Measurements from ENCODE around the gene TMEM244.
"Not testable (repeated sequence)": the region's sequence is repeated elsewhere in the genome, so short reads cannot be mapped to it uniquely, and the experiment has no call there.

The TMEM244 gene

DNA sequence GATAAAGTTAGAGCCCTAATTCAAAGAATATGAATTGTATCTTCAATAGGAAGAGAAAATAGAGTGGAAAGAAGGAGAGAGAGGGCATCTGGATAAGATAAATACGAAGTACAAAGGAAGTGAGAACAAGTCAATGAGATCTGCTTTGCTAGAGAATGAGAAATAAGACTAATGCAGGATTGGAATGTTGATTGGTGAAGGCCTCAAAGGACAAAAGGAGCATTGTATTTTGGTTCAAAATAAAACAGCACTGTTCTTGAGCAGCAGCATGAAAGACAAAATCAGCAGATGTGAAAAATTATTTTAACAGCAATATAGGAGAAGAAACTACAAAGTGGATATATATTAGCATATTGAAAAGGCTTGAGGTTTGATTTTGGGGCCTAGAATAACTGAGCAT is 5.1 kb upstream of the TMEM244 start:
- no peak for DNase-seq

DNA sequence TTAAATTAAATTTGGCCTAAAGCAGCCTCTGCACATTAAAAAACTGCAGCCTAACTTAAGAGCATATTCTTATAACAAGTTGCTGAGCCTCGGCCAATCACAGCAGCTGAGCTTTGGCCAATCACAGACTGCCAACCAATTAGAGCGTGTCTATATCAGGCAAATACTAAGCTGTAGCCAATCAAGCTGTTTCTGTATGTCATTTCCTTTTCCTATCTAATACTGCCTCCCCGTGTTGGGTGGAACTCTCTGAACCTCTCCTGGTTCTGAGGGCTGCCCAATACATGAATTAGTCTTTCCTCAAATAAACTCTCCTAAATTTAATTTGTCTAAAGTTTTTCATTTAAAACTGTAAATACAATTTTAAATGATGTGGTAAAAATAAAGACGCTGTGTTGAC is 3.9 kb upstream of the TMEM244 start:
- no peak for DNase-seq

DNA sequence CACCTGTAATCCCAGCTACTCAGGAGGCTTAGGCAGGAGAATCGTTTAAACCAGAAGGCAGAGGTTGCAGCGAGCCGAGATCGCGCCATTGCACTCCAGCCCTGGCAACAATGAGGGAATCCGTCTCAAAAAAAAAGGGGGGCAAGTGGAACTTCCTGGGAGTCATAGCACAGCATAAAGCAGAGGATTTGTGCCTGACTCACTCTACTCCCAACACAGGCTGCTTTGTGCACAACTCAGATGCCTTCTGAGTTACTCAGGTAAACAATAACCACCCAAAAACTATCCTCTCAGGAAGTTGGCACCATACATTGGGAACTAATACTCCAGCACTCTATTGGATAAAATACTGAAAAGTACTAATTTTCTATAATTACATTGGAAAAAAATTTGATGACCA is 2.5 kb upstream of the TMEM244 start:
- DNase-seq: no peak

DNA sequence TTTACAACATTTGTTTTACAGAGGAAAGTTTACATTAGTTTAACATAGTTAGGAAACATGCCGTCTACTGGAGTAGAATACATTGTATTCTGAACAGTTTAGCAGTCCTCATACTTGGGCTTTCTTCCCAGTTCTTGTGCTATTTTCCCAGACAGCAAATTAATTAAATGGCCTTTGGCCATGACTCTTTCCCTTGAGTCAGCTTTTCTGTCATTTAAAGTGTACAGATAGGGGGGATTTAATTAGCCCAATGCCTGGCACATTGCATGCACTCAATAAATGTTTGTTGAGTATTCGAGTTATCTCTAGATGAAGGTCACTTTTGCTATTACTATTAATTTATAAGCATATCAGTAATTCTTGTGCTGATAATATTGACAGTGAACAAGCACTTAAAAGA is 1.6 kb downstream of the TMEM244 start:
- no peak for DNase-seq

DNA sequence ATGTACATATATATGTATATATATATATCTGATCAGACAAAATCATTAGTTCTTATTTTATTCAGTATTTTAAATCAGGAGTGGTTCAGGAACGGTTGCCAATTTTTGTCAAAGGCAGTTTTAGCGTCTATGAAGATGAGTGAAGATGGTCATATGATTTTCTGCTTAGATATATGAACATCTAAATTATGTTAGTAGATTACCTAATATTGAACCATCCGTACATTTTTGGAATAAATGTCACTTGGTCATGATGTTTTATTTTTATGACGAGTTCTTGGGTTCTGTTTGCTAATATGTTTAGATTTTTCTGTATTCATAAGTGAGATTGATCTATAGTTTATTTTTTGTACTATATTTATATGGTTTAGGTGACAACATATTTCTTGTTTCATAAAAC is 3.3 kb downstream of the TMEM244 start:
- no peak for DNase-seq

DNA sequence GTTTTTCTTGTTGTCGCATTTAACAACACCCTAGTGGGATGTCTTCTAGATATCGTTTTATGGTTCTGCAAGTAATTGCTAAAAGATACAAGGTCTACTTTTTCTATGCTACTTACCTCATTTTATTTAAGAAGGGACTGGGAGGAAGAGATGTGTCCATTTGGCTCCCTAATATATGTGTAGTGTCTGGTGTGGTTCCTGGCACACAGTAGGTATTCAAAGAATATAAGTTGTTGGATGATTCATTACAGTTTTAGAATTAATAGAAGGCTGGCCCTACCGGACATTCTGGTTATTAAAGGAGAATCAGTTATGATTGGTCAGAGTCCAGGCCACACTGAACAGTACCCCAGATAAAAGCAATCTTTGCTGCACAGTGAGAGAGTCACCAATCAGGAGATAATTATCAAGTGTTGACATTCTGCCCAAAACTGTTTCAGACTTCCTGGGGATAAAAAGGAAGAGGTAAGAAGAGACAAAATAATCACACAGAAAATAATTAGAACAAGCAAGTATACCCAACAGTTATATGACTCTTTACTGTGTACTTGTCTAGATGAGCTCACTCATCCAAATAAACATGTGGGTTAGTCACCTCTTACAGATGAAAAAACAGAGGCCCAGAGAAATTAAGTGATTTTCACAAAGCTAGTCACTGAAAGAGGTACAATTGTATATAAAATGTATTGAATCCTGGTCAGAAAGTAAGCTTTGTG is 7.0 kb downstream of the TMEM244 start:
- no peak for DNase-seq

DNA sequence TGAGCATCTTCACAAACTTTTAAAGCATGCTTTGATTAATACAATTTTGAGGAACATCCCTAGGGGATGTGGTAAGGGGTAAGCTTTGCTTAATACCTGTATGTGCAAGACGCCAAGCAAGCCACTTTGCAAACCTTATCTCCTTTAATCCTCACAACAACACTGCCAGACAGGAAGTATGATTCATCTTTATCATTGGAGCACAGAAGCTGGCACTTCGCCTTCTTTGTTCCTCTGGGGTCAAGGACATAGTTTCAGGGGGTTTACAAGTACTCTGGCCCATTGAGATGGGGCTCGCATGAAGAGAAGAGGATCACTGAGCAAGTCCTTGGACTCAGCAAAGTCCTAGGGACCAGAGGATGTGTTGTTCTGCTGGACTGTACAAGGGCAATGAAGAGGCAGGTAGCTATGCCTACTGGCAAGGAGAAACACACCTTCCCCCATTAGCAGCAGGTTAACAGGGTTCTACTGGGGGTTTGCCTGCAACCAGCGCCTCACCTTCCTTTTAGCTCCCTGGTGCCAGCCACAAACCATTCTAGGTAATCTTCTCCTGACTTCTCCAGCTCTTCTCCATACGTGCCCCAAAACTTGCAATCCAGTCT is 8.8 kb downstream of the TMEM244 start:
- no peak for DNase-seq

DNA sequence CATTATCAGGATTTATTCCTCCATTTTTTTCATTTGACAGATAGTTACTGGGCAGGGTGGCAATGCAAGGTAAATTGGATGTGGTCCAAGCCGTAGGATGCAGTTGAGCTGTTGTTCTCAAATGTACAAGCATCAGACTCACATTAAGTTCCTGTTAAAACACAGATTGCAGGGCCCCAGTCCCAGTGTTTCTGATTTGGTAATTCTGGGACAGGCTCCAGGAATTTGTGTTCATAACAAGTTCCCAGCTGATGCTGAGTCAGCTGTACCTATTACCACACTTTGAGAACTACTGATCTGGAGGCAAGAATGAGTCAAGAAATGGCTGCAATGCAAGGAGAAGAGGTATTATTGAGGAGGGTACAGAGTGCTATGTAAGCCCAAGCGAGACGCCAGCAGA is 11.7 kb downstream of the TMEM244 start:
- DNase-seq: no peak

DNA sequence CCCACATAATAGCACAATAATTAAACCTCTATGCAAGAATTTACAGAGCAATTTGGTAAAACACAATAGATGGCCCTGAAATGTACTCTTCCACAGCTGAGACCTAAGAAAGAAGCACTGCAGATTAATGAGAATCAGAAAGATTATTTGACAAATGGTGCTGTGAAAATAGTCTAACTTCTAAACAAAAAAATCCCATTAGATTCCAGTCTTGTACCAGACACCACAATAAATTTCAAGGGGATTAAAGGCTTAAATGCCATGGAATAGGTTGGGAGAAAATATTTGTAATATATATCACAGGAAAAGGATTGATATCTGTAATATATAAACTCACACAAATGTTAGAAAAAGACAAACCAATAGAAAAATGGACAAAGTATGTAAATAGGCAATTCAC is 14.4 kb downstream of the TMEM244 start:
- no peak for DNase-seq

DNA sequence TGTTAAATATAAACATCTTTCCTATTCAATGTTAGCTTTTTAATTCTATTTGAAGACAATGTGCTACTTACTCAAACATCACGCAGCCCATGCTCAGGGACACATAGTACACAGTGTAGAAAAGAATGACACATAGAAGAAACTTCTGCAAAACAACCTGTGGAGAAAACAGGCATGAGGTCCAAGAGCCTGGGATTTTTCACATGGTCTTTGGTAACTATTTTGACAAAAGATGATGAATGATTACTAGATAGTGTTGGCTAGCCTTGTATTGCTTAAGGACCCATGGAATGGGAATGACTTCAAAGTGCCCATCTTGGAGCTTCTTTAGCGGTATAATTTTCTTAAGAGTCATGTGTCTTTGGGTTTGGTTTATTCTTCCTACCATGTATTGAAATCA is 15.4 kb downstream of the TMEM244 start:
- no peak for DNase-seq

DNA sequence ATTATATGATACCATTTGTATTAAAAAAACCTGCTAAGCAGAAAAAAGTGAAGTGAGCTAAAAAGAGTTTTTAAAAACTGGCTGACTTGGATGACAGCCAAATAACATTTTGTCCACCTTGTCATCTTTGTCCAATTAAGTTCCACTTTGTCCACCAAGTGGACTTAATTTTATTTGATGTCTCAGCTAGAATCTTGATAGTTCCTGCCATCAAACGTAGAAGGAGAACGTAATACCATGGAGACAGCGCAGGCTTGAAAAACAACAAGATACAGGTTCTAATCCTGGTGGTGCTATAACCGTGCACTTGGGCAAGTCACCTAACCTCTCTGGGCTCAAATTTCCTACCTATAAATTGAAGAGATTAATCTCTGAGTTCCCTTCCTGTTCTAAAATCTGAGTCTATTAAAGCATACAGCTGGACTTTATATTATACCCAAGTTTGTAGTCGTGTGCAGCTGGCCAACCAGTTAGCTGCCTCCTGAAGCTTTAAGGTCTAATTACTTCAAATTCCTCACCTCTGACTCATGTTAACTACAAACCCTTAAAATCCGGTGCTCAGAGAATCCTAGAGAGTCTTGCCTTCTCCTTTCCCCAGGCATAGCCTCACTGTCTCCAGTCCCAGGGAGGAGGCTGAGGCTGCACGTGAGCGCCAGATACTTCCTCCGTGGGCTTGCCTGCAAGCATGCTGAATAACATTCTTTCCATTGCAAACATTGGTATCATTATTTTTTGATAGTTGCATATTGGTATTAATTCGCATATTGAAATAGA is 16.8 kb downstream of the TMEM244 start:
- peak; percentile 27 for DNase-seq

DNA sequence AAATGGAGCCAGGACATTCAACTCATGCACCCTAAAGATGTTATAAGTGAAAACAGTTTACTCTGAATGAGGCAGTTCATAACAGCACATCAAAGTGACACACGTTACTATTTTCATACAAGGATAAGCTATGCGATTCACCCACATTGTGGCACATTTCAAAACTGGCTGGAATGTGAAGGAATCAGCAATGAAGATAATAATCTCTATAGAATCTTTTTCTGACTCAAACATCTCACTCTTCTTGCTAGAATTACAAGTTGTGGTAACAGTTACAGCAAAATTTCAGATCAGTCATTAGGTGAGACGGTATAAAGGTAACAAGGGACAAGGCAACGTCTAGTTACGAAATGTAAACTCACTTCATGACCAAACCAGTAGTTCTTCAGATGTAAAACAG is 17.5 kb downstream of the TMEM244 start:
- no peak for DNase-seq

DNA sequence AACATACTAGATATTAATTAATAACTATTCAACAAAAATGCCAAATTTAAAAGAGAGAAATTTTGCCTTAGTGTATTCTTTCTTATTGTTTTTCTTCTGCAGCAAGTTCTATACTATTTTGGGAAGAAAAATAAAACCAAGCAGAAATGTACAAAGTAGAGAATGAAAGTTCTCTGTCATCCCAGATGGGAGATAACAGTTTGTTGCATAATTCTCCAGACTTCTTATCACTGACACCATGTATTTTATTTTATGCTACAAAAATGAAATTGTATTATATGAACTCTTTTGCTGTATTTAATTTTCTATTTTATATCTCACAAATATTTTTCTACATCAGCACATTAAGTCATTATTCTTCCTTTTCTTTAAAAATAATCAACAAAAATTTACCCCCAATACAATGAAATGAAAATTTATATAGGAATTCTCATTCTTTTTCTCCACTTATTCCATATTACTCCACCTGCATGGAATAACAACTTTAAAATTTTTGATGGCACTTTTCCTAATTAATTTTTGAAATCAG is 18.2 kb downstream of the TMEM244 start:
- DNase-seq: no peak

DNA sequence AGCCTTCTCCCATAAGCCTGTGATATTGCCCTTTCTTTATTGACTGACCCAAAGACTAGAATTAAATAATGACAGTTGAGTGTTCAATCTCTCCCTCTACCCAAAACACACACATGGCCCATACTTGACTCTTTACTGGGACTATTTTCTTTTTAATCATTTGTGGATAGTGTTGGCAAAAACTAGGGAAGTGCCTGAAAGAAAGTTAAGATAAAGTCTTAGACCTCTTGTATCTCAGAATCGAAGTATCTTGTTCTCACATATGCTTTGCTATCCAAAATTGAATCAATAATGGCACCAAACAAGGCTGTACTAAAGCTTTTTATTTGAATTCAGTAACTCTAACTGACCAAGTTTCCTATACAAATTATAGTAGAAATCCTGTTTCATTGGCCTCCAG is 19.0 kb downstream of the TMEM244 start:
- DNase-seq: no peak

DNA sequence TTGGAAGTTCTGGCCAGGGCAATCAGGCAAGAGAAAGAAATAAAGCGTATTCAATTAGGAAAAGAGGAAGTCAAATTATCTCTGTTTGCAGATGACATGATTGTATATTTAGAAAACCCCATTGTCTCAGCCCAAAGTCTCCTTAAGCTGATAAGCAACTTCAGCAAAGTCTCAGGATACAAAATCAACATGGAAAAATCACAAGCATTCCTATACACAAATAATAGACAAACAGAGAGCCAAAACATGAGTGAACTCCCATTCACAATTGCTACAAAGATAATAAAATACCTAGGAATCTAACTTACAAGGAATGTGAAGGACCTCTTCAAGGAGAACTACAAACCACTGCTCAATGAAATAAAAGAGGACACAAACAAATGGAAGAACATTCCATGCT is 21.6 kb downstream of the TMEM244 start:
- not testable (repeated sequence) for DNase-seq

DNA sequence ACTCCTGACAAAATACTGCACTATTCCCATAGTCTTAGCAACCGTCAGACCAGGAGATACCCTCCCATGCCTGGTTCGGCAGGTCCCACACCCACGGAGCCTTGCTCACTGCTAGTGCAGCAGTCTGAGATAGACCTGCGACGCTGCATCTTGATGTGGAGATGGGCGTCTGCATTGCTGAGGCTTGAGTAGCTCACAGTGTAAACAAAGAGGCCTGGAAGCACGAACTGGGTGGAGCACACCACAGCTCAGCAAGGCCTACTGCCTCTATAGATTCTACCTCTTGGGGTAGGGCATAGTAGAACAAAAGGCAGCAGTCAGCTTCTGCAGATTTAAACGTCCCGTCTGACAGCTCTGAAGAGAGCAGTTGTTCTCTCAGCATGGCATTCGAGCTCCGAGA is 25.4 kb downstream of the TMEM244 start:
- no peak for DNase-seq

DNA sequence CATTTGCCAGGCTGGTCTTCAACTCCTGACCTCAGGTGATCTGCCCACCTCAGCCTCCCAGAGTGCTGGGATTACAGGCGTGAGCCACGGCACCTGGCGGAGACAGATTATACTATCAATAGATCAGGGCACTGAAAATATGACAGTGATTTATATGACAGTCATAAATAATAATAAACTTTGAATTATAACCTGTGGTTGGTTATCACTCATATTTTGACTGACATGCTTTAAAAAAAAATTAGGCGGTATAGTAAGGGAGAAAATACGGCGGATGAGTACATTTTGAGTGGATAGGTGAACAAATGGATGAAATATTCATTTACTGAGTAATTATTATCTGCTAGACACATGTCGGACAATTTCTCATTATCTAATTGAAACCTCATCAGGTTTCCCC is 28.8 kb downstream of the TMEM244 start:
- DNase-seq: no peak

DNA sequence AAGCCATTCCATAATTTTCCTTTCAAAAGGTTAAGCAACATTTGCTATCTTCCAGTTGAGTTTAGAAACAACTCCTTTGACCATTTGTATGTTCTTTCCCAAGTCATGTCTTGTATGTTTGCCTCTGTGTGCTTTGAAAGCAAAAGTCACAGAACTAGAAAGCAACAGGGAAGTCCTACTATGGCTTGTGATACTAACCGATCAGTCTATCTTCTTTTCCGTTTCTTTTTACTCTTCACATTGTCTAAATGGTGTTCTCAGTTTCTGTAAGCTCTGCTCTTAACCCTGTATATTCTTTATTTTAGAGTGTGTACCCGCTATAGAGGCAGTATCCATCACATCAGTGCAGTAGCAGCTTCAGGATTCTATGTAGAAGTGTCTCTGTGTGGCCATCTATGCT is 32.9 kb downstream of the TMEM244 start:
- no peak for DNase-seq

DNA sequence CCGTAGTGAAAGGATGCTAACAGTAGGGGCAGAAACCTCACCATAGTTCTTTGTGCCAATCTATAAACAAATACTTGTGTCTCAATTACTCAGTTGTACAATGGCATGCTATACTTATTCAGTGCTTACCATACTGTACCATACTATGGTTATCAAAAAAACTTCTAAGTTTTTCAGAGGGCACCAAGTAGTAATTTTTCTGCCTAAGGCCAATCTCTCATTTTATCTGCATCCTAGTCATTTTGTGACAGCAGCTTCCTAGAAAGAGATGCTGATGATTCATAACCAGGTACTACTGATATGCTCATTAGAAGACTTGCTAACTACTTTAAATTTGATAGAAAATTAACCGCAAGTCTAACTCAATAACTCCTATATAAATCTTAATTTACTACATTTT is 42.9 kb downstream of the TMEM244 start:
- no peak for DNase-seq

DNA sequence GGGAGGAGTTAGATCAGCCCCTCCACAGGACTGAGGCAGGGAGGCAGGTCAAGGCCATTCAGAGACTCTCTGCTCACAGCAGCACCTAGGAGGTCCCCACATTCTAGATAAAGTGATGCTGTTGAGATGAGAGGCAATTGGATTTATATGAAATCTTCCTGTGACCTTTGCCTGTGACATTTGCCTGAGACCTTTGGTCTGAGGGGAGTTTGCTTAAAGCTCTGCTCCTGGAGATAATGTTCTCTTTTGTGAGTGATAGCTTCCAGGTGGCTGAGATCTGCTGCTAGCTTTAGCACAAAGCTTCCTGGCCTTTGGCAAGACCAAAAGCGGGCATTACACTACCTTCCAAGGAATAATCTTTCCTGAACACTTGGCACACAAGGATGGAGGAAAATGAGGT is 43.3 kb downstream of the TMEM244 start:
- DNase-seq: no peak

DNA sequence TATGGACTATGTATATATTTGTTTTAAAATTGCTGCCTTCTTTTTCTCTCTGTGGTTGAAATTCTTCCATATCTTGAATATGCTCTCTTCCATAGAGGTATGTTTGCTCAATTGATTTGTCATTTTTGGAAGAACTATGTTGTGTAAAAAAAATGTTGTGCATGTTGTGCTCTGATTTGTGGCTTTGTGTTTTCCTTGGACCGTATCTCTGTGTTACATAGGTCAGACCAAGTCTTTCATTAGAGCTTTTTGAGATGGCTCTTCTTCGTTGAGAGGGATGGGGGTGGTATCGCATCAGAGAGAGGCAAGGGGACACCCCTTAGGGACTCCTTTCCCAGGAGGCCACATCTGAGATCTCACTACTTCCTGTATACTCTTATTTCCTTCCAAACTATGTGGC is 43.8 kb downstream of the TMEM244 start:
- DNase-seq: no peak

DNA sequence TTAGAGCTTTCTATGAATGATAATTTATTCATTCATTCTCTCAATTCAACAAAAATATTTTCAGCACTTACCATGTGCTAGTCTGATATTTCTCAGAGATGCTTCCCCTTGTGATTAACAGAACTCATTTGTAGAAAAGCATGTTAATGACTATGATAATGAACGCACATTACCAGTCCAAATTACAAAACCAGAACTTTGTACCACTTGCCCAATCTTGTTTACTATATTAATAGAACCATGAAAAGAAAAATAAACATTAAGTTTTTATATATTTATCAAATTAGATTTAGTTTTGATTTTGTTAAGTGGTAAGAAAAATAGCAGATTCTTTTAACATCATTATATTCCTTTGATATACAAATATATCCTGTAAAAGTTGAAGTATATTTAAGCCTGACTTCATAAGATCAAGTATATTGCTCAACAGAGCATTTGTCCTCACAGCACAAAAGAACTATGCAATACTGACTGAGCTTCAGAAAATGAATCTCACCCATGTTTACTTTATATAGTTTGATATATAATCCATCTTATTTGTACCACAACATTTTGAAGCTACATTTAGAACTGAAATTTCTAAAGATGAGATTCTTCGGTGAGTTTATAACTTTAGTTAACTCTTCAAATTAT is 48.9 kb downstream of the TMEM244 start:
- DNase-seq: no peak

DNA sequence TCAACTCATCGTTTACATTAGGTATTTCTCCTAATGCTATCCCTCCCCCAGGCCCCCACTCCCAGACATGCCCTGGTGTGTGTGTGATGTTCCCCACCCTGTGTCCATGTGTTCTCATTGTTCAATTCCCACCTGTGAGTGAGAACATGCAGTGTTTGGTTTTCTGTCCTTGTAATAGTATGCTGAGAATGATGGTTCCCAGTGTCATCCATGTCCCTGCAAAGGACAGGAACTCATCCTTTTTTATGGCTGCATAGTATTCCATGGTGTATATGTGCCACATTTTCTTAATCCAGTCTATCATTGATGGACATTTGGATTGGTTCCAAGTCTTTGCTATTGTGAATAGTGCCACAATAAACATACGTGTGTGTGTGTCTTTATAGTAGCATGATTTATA is 54.0 kb downstream of the TMEM244 start:
- DNase-seq: not testable (repeated sequence)

DNA sequence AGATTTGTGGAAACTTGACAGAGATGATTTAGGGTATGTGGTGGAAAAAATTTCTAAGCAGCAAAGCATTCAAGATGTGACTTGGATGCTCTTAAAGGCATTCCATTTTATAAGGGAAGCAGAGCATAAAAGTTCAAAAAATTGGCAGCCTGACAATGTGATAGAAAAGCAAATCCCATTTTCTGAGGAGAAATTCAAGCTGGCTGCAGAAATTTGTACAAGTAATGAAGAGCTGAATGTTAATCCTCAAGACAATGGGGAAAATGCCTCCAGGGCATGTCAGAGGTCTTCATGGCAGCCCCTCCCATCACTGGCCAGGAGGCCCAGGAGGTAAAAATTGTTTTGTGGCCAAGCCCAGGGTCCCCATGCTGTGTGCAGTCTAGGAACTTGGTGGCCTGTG is 58.2 kb downstream of the TMEM244 start:
- DNase-seq: not testable (repeated sequence)
